PC-9 (cell line): ENCODE results near the gene ABCD3.

Experiments
- CTCF ChIP-seq: fragments of 200-600 bp; sonication (generic); conservative IDR thresholded peaks from 2 replicates; pipeline ENCODE4 v1.6.1; 2017; ENCODE audit warnings: mixed run types, antibody characterized with exemption, mild to moderate bottlenecking, moderate library complexity
- EZH2 ChIP-seq: fragments of 200-600 bp; sonication (generic); IDR thresholded peaks from 2 replicates; pipeline ENCODE4 v1.8.0; 2017; ENCODE audit warnings: antibody characterized with exemption, low read depth

- TF ChIP-seq CTCF (no peak), EZH2 (no peak)
Observed at GRCh38 chr1:94528826-94529225, 110.6 kb downstream of the ABCD3 start.
